ENCODE measurements around the gene SPAST. TPM values are rescaled to one million over a fixed set of nuclear protein-coding genes. Genes with fewer than 3 reads are reported as not detected.
"Not testable (repeated sequence)": the region's sequence is repeated elsewhere in the genome, so short reads cannot be mapped to it uniquely, and the experiment has no call there.

Gene SPAST
- total RNA-seq: 33.5 to 35.3 TPM (median 34.3 TPM) in 3 replicates

GRCh38 chr2:32063310-32064020, at the start of gene SPAST:
SPAST (plus strand) TSS chr2:32063556; CDS start chr2:32063832, 276 bp downstream.
- Mint-ChIP-seq H3K4me3 (peak within 1 kb of the TSS; percentile 97), H3K9me3 (no peaks in the 10 kb centered on the region), H3K4me1 (peaks cover 24% of the 10 kb centered on the region), H3K27me3 (ENCODE audit: low read depth) (no peaks in the 10 kb centered on the region), H3K36me3 (peaks cover 1% of the 10 kb centered on the region), H3K27ac (peak within 1 kb of the TSS; percentile 97)
- TF ChIP-seq CTCF (IDR thresholded peaks at IDR 0.05; ENCODE audit: unreplicated experiment): peak; percentile 53
- peak; percentile 94 to 95 for DNase-seq (ENCODE audit: low spot score in 2 of 2, unreplicated experiment in 2 of 2)

- H3K27me3 Mint-ChIP-seq (ENCODE audit: low read depth); H3K4me1 Mint-ChIP-seq; H3K27ac Mint-ChIP-seq; DNase-seq (ENCODE audit: low spot score in 2 of 2, unreplicated experiment in 2 of 2); H3K4me3 Mint-ChIP-seq; H3K9me3 Mint-ChIP-seq: not testable (repeated sequence)
- peaks cover 25% of the 10 kb centered on the region for H3K36me3 Mint-ChIP-seq
Measured at GRCh38 chr2:32018789-32019482, 44.4 kb upstream of the SPAST start.

- not testable (repeated sequence) for H3K27ac Mint-ChIP-seq; H3K4me1 Mint-ChIP-seq; H3K9me3 Mint-ChIP-seq; DNase-seq (ENCODE audit: low spot score in 2 of 2, unreplicated experiment in 2 of 2); H3K27me3 Mint-ChIP-seq (ENCODE audit: low read depth); H3K4me3 Mint-ChIP-seq
- H3K36me3 Mint-ChIP-seq: peaks cover 21% of the 10 kb centered on the region
Measured at GRCh38 chr2:32034198-32034887, 29.0 kb upstream of the SPAST start.

DNA sequence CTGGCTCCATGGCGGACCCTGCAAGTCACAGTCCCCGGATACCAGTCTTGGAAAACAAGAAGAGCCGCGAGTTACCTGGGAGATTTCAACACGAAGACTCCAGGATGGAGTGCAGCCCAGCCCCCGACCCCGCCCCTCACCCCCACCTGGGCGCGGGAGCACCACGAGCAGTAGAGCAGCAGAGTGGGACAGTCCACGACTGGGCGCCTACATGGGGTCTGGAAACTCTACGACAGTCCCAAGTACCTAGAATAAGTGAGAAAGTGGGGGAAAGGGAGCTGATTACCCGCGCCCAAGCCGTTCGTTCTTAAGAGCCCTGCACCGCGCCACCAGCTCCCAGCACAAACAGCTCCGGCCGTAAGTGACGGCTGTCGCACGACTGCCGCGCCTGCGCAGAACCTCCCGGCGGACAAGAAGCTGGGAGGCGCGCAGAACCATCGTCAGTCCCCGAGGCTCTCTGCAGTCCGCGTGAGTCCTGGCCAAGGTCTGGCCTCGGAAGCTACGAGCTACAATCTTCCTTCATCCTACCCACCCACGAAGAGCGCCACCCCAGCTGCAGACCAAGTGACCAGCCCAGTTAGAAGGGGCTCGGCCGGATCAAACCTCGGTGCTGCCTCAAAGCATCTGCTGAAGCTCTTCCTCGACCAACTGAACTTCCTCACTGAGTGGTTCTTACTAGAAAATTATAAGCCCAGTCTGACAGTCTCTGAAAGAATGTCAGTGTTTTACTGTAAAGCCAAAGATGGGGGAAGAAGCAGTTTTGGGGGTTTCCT, 23.7 kb upstream of the SPAST start, which contains the start of gene DPY30:
Gene DPY30, minus strand, starts transcription at position 359 of the 773 bp plus-strand sequence. Its CDS starts 349 bp downstream, at position 10.
- peak within 1 kb of the TSS; percentile 95 for H3K4me3 Mint-ChIP-seq
- TF ChIP-seq CTCF (IDR thresholded peaks at IDR 0.05; ENCODE audit: unreplicated experiment): no peak
- peaks cover 4% of the 10 kb centered on the region for H3K36me3 Mint-ChIP-seq
- DNase-seq (ENCODE audit: low spot score in 2 of 2, unreplicated experiment in 2 of 2): peak; percentile 85 to 93
- H3K4me1 Mint-ChIP-seq: peaks cover 13% of the 10 kb centered on the region
- peak within 1 kb of the TSS; percentile 93 for H3K27ac Mint-ChIP-seq
- H3K9me3 Mint-ChIP-seq: no peaks in the 10 kb centered on the region
- H3K27me3 Mint-ChIP-seq (ENCODE audit: low read depth): no peaks in the 10 kb centered on the region

GRCh38 chr2:32043561-32043960, 19.8 kb upstream of the SPAST start:
- no peaks in the 10 kb centered on the region for H3K36me3 Mint-ChIP-seq
- H3K27me3 Mint-ChIP-seq (ENCODE audit: low read depth): no peaks in the 10 kb centered on the region
- TF ChIP-seq CTCF (IDR thresholded peaks at IDR 0.05; ENCODE audit: unreplicated experiment): no peak
- no peaks in the 10 kb centered on the region for H3K9me3 Mint-ChIP-seq
- DNase-seq (ENCODE audit: low spot score in 2 of 2, unreplicated experiment in 2 of 2): no peak
- peaks cover 13% of the 10 kb centered on the region for H3K4me1 Mint-ChIP-seq
- H3K27ac Mint-ChIP-seq: no peak overlapping the region
- no peak overlapping the region for H3K4me3 Mint-ChIP-seq

- no peaks in the 10 kb centered on the region for H3K36me3 Mint-ChIP-seq
- no peak for TF ChIP-seq CTCF (IDR thresholded peaks at IDR 0.05; ENCODE audit: unreplicated experiment)
- no peaks in the 10 kb centered on the region for H3K9me3 Mint-ChIP-seq
- no peaks in the 10 kb centered on the region for H3K27me3 Mint-ChIP-seq (ENCODE audit: low read depth)
- H3K4me3 Mint-ChIP-seq: no peak overlapping the region
- H3K27ac Mint-ChIP-seq: no peak overlapping the region
- no peaks in the 10 kb centered on the region for H3K4me1 Mint-ChIP-seq
- DNase-seq (ENCODE audit: low spot score in 2 of 2, unreplicated experiment in 2 of 2): no peak
Measured at GRCh38 chr2:32051836-32052439, 11.4 kb upstream of the SPAST start.

DNA sequence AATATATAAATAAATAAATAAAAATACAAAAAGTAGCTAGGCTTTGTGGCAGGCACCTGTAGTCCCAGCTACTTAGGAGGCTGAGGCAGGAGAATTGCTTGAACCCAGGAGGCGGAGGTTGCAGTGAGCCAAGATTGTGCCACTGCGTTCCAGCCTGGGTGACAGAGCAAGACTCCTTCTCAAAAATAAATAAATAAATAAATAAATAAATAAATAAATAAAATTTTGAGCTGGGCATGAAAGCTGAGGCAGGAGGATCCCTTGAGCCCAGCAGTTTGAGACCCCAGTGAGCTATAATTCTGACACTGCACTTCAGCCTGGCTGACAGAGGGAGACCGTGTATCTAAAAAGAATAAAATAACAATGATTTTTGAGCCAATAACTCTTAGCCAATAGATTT, 8.8 kb upstream of the SPAST start:
- H3K4me3 Mint-ChIP-seq; DNase-seq (ENCODE audit: low spot score in 2 of 2, unreplicated experiment in 2 of 2); H3K36me3 Mint-ChIP-seq; H3K4me1 Mint-ChIP-seq; H3K27ac Mint-ChIP-seq; H3K27me3 Mint-ChIP-seq (ENCODE audit: low read depth); H3K9me3 Mint-ChIP-seq: not testable (repeated sequence)

All from mesothelial cell of epicardium (in vitro differentiated cells).